SHP77 treated with DMSO at 0.1 percent for 48 hours (cell line): ENCODE data around the gene SMURF1.

ENCODE experiments used
- DNase-seq: peaks from one replicate; lab custom pipeline; 2025; lab: John Stamatoyannopoulos, UW

The SMURF1 gene

DNA sequence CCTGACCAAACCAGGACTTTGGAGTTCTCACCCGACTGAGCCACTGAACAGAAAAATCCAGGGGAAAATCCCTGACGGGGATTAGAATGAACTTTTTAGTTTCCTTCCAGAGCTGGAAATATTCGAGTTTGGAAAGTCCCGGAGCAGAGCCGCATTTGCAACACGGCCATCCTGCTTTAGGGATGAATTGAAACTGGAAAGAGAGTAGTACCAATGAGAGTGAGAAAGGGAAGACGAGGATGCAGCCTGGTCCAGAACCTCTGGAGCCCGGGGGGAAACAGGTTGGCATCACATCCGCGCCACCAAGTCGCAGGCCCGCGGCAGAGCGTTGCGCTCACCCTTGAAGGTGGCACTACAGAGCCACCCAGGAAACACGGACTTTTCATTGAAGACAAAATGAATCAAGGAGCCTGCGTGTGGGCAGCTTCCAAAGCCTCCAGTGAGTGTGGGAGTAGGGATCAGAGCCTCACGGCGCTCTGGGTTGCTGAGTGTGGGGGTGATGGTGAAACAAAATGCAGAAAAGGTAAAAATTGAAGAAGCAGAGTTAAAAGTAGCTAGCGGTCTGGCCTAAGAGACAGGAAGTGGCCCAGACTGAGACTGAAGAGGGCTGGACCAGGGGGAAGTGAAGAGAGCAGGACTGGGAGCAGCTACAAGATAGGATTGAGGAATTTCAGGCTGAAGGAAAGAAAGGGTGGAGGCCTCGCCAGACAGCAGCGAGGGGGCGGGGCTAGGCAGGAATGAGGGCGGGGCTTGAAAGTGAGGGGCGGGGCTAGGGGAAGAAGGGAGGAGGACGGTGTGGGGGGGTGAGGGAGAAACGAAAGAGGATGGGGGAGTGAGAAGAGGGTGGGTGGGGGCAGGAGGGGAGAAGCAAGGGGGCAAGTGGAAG, 1.8 kb downstream of the SMURF1 start:
- no peak for DNase-seq

DNA sequence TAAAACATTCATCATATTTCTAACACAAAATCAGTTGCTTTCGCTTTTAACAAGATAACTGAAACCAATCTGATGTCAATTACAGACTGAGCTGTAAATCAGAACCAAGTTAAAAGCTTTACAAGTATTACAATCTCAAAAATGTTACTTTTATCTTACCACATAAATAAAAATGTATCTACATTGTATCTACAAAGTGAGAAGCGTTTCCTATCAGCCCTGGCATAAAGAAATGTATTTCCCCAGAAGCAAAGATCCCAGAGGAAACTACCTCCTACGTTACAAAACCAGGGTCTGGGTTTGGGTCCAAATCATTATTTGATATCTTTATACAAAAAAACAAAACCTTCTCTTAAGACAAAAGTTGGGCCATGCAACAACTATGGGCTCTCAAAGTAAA, 2.6 kb downstream of the SMURF1 start:
- no peak for DNase-seq

DNA sequence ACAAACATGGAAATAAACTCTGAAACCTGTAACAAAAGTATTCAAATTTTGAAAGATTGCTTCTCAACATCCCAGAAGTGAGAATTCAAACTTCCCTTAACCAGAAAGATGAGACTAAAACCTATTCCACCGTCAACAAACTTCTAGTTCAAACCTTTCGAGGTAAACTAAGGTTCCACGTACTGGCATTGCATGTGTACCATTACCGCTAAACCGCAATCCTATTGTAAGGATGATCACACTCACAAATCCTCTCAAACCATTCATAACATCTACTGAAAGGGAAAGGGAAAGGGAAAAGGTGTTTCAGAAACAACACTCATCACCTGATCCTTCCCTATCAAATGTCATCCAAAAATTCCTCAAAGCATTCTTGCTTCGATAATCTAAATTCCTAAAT, 3.1 kb downstream of the SMURF1 start:
- no peak for DNase-seq

DNA sequence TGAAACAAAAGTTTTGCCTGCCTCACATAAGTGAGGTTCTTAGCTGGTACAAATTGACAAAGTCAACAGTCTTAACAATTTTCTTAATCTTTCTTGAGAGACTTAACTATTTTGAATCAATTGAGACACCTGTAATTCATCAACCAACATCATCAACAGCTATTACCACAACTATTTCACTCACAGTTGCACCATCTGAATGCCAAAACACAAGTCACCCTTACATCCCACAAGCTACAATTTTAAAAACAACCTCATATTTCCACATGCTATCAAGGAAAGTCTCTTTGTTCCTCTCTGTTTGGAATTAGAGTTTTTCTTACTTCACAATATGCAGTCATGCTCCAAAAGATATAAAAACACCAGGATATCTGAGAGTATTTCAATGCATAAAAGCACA, 4.9 kb downstream of the SMURF1 start:
- no peak for DNase-seq

DNA sequence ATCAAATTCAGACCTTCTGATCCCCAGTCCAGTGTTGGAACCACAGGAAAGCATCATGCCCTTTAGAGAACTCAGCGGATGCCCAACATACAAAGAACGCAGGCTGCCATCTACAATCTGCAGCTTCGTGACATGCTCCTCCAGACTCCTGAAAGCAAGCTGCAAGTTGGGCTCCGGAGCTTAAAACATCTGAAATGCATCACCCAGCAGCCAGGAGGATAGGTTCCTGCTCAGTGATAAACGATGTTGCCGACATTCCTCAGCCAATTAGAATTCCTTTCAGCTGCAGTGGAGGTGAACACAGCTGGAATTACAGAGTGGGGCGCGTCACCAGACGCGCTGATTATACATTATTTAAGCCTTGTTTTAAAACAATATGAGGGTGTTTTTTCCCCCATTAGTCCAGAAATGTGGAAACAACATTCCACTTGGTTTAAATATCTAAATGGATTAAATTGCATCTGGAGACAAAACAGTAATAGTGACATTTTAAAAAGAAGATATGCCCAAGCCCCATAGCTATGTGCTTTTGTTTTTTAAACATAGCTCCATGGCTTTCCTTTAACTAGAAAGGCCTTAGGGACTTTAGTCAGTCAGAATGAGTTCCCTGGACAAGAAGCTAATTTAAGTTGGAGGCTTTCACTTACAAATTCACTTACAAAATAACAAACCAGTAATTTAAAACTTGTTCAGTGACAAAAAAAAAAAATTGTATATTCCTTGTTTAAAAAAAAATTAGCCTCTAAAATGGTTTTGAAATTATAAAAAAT, 6.3 kb downstream of the SMURF1 start:
- DNase-seq, result no peak

DNA sequence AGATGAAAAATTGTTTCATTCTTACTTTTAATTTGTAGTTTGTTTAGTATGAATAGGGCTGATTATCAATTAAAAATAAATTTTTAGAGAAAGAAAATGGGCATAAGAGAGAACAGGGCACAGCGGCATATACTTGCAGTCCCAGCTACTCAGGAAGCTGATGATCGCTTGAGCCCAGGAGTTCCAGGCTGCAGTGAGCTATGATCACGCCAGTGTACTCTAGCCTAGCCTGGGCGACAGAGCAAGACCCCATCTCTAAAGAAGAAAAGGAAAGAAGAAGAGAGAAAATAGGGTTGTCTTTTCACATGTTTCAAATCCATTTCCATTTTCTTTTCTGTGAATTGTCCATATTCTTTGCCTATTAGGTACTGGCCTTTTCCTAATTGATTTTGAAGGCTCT, 8.0 kb downstream of the SMURF1 start:
- DNase-seq, result no peak

DNA sequence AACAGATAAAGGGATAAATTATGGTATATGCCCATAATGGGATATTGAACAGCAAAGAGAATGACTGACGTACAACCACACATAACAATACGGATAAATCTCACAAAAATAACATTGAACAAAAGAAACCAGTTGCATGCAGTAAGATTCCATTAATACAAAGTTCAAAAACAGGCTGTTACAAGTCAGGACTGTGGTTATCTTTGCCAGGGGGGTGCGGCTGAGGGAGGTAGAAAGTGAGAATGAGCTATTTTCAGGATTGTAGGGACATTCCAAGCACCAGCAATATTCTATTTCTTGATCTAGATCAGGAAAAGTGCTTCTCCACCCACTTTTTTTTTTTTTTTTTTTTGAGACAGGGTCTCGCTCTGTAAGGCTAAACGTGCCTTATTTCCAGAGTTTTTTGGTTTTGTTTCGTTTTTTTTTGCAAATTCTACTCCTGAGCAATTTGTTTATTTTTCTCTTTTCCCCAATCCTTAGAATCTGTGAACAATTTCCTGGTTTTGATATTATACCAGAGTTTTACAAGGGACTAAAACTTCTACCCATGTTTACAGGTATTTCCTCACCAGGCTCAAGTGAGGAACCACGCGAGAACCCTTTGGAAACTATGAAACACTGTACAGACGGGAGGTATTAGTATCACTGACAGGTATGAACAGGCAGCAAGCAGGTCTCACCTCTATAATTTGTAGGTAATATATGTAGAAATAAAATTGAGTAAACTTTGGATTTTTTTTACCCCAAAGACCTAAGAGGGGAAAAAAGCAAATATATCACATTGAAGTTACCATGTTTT, 9.9 kb downstream of the SMURF1 start:
- no peak for DNase-seq

DNA sequence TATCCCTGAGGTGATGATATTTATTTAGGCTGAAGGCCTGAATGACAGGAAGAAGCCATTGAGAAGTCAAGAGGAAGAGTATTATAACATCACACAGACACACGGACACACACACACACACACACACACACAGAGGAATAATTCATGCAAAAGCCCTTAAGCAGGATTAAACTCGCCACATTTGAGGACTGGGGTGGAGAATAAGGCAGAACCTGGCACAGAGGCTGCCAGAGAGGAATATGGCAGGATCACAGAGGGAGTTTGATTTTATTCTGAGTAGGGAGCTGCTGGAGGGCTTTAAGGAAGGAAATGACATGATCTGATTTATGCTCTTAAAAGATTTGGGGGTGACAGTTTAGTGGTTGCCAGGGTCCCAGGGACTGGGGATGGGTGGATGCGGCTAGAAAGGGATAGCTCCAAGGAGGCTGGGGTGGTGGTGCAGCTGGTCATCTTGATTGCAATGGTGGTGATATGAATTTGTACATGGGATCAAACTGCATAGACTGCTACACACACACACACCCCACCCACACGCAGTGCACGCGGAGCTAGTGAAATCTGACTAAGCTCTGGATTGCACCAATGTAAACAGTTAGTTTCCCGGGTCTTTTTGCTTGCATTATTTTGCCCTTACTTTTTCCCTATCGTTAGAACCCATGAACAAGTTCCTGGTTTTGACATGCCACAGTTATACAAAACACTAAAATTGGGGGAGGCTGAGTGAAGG, 11.2 kb downstream of the SMURF1 start:
- no peak for DNase-seq

DNA sequence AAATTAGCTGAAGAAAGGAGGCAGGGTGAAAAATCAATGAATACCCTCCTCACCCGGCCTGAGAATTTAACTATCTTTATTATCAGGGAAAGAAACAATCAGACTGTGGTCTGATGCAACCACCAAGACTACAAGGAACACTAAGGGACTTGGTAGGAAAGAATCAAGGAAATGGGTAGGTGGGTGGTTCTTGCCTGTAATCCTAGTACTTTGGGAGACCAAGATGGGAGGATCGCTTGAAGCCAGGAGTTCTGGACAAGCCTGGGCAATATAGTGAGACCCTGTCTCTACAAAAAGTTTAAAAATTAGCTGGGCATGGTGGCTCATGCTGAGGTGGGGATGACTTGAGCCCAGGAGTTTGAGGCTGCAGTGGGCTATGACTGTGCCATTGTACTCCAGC, 12.6 kb downstream of the SMURF1 start:
- no peak for DNase-seq

DNA sequence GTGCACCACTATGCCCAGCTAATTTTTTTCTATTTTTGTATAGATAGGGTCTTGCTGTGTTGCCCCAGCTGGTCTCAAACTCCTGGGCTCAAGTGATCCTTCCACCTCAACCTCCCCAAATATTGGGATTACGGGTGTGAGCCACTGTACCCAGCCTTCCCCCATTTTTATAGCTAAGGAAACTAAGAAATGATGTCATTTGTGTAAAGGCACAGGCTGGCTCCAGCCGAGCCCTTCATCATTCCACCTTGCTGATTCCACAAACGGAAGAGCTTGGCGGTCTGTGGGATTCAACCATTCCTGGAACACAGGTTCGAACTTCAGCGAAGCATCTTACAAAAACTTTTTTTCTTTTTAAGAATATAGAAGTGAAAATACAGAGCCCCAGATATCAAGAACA, 14.4 kb downstream of the SMURF1 start:
- DNase-seq, result no peak

DNA sequence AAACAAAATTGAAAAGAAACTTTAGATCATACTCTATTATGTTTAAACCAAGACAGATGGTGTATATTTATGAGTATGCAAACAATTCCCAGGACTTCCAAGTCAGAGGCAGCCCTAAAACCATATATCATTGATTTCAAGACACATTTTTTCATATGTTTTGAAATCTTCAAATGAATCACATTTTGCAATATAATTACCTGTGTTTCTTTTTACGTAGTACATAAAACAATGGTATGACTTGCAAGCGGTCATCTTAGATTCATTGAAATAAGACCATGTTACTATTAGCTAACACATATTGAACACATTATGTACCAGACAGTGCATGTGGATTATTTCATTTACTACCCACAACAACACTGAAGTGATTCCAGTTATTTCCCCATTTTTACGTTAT, 14.9 kb downstream of the SMURF1 start:
- DNase-seq, result no peak

DNA sequence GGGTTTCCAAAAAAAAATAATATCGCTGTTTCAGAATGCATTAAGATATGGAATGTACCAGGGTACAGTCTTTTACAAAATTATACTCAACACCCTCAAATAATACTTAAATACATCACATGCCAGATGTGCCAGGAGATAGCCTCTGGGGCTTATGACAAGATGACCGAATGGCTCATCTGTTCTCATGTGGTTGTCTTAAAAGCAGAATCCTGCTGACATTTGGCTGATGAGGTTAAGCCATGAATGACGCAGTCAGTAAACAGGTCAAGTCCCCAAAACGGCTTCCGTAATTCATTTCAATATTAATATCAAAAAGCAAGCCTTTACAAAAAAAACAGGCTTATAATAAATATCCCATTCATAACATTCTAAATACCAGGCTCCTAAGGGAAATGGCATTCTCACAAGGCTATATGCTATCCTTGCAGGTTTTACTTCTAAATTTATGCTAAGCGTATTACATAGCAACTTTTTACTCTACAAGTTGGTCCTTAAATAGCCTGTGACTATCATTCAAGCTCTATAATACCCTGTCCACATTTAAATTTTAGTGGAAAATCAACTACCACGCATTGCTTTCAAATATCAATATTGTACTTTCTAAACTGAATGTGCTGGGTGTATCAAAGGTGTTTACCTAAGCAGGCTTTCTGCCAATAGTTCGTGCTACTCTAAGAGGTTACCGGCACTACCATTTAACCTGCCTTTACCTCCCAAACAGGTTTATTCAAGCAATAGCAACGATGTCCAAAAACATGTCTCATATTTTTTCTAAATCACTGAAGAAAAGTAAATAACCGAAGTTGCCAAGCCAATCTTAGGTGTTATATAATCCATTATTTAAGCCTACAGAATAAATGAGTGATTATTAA, 15.6 kb downstream of the SMURF1 start:
- DNase-seq, result no peak

DNA sequence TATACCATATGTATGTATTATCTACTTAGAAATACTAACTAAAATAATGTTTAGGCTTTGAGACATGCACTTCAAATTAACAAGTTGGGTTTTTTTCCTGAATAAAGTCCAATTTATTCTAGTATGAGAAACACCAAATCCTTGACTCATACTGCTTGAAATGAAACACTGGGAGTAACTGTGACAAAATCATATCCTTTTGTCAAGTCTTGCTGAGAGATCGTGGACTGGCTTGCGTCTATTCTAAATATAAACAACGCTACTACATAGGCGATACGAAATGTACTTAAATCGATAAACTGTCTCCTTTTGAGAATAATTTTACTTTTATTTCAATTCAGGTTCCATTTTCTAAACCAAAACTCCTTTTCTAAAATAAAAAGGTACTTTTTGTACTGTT, 16.3 kb downstream of the SMURF1 start:
- DNase-seq, result no peak

DNA sequence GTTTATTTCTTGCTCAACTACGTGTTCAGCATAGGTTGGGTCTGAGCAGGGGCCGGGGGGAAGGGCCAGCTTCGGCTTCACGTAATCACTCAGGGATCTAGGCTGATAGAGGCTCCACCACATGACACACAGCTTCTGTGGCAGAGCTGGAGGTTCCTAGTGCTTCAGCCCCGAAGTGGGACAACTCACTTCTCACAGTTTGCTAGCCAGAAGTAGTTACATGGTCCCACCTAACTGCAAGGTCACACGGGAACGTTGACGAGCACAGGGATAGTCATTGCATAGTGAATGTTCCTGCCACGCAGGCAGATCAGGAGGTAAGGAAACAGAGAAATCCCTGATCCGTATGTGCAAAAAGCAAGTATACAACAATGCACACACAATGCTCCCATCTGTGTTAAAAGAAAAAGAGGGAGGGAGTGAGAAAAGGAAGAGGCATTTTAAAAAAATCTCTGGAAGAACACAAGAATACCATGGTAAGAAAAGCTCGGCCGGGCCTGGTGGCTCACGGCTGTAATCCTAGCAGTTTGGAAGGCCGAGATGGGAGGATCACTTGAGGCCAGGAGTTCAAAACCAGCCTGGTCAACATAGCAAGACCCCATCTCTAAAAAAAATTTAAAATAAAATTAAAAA, 16.9 kb downstream of the SMURF1 start:
- DNase-seq, result no peak

DNA sequence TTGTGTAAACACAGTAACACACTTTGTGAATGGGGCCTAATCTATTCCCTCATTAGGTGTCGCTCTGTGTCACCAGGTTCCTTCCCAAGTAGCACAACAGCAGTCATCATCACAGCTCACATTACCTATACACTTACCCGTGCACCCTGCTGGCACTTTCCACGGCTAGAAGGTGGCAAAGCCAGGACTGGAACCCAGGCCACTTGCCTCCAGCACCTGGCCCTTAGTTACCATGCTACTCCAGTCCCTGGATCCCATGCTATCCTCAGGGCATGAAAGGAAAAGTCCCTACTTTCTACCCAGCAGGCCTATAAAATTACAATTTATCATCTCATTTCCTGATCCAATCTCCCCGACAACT, 18.4 kb downstream of the SMURF1 start:
- DNase-seq, result no peak

DNA sequence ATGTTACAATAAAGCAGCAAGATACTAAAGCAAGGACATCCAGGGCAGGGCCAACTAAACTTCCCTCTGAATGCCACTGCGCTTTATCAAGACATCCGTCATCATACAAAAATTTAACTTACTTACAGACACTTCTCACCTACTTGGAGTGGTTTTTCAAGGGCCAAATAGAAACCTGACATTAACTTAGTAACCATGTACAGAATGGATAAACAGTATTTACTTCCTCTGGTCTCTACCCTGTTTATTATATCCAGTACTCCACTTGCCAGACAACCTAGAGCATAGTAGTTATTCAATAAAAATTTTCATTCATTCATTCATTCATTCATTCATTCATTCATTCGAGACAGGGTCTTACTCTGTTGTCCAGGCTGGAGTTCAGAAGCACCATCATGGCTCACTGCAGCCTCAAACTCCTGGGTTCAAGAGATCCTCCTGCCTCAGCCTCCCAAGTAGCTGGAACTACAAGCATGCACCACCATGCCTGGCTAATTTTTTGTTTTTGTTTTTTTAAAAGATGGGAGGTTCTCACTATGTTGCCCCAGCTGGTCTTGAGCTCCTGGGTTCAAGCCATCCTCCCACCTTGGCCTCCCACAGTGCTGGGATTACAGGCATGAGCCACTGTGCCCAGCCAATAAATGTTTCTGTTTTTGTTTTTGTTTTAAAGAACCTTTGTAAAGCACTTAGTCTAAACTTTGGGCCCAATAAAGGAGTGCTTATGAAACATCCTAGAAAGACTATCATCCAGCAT, 19.0 kb downstream of the SMURF1 start:
- no peak for DNase-seq

DNA sequence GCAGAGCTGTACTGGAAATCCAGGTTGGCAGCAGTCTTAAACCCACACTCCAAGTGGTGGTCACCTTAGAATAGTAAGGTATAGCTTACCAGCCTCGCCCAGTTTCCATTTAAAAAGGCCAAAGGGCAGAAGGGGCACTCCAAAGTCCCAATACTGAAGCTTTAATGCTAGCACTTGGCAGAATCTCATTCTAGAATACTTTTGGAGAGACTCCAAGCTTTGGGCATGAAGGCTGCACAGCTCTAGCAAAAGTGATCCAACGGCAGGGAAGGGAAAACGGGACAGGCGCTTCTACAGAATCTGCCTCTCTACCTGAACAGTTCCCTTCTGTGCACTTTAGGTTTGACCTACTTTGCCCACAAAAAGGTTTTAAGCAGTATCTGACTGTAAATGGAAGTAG, 19.7 kb downstream of the SMURF1 start:
- no peak for DNase-seq

DNA sequence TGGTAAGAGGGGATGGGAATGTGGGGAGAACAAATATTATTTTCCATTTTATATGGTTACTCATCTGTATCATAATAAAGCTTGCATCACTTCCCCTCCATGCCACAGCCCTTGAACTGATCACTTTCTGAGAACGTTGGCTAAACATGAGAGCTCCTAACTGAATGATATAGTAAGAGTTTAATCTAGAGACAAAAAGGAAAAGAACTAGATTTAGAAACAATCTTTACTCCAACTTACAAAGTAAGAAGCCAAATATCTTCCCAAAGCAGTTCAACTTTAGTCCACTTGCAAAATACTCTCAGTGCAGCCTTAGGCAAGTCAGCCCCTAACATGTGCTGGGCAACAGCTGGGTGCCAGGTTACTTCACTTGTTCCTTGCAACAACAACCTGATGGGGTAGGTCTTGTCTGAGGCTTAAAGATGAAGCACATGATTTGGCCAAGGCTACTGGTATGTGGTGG, 20.3 kb downstream of the SMURF1 start:
- no peak for DNase-seq

DNA sequence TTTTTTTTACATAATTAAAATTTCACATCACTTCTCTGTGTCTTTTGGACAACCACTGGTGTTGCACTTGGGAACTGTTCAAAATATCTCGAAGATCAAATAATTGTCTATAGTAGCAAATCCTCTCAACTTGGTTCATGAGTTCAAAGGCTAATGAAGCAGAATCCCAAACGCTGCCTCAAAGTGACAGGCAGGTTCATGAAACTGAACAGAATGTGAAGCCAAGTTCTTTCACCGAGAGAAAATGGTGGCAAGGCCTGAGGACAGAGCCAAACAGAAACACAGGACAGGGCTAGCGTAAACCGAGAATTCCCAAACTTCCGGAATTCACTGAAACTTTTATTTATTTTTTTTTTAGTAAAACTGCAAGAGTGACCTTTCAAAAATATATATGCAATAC, 21.1 kb downstream of the SMURF1 start:
- no peak for DNase-seq
